WI38 (cell line): ENCODE results near the gene GNAI2.

Experiments used
- H3K4me3 ChIP-seq: 2 replicates; pipeline ENCODE4 v1.5.1; 2011; ENCODE audit warnings: low read depth, mild to moderate bottlenecking, control low read depth, low read length
- CTCF ChIP-seq: IDR thresholded peaks from 2 replicates; pipeline ENCODE4 v1.5.1; 2012; ENCODE audit warnings: low read depth, mild to moderate bottlenecking, control low read depth, low read length

The GNAI2 gene

GRCh38 chr3:50220109-50220508, 15.9 kb upstream of the GNAI2 start:
- TF ChIP-seq CTCF: no peak
- no peak overlapping the region for H3K4me3 ChIP-seq

GRCh38 chr3:50221051-50221410, 15.0 kb upstream of the GNAI2 start:
- no peak overlapping the region for H3K4me3 ChIP-seq
- no peak for TF ChIP-seq CTCF

- TF ChIP-seq CTCF: no peak
- no peak overlapping the region for H3K4me3 ChIP-seq
These were observed 14.4 kb upstream of the GNAI2 start for GRCh38 chr3:50221411-50222168.

GRCh38 chr3:50222169-50222528, 13.9 kb upstream of the GNAI2 start:
- no peak overlapping the region for H3K4me3 ChIP-seq
- TF ChIP-seq CTCF: no peak

GRCh38 chr3:50224639-50225038, 11.4 kb upstream of the GNAI2 start:
- no peak for TF ChIP-seq CTCF

GRCh38 chr3:50226888-50227389, 9.1 kb upstream of the GNAI2 start:
- H3K4me3 ChIP-seq: peak overlapping the region; percentile 75
- no peak for TF ChIP-seq CTCF

More at GRCh38 chr3:50224639-50225038, 11.4 kb upstream of the GNAI2 start:
- no peak overlapping the region for H3K4me3 ChIP-seq

GRCh38 chr3:50227390-50228183, 8.4 kb upstream of the GNAI2 start:
- TF ChIP-seq CTCF: peak; percentile 65

GRCh38 chr3:50228184-50228763, 7.7 kb upstream of the GNAI2 start:
- peak overlapping the region; percentile 75 for H3K4me3 ChIP-seq

More at GRCh38 chr3:50227390-50228183, 8.4 kb upstream of the GNAI2 start:
- peak overlapping the region; percentile 75 for H3K4me3 ChIP-seq
